NCI-H82 treated with DMSO at 0.1 percent for 48 hours (cell line): ENCODE data around the gene BCL7B.
"Not testable (repeated sequence)": the region's sequence is repeated elsewhere in the genome, so short reads cannot be mapped to it uniquely, and the experiment has no call there.

ENCODE experiments used
- DNase-seq: peaks from one replicate; lab custom pipeline; 2025; ENCODE audit not compliant: unreplicated experiment; lab: John Stamatoyannopoulos, UW

Gene BCL7B

GRCh38 chr7:73536479-73536878 lies 21.0 kb downstream of the BCL7B start:
- no peak for DNase-seq

- DNase-seq = not testable (repeated sequence)
Observed at GRCh38 chr7:73535918-73536317, 21.6 kb downstream of the BCL7B start.

GRCh38 chr7:73533742-73534141 lies 23.7 kb downstream of the BCL7B start:
- no peak for DNase-seq

- DNase-seq = no peak
Observed at GRCh38 chr7:73532224-73532623, 25.3 kb downstream of the BCL7B start.

- no peak for DNase-seq
Observed at GRCh38 chr7:73530800-73531199, 26.7 kb downstream of the BCL7B start.

GRCh38 chr7:73526896-73527821 lies 30.3 kb downstream of the BCL7B start:
- DNase-seq = no peak

- DNase-seq = not testable (repeated sequence)
Observed at GRCh38 chr7:73526158-73526494, 31.4 kb downstream of the BCL7B start.

GRCh38 chr7:73522105-73522872 lies 35.2 kb downstream of the BCL7B start, which contains the start of gene BAZ1B:
Gene BAZ1B (minus strand): TSS chr7:73522293. CDS start chr7:73521933, 360 bp downstream.
- DNase-seq = peak; percentile 95

GRCh38 chr7:73521636-73522104 lies 35.8 kb downstream of the BCL7B start:
- DNase-seq = no peak

- DNase-seq = no peak
Observed at GRCh38 chr7:73520673-73521635, 36.5 kb downstream of the BCL7B start.

GRCh38 chr7:73519867-73520672 lies 37.4 kb downstream of the BCL7B start:
- DNase-seq = no peak

GRCh38 chr7:73518470-73518869 lies 39.0 kb downstream of the BCL7B start:
- DNase-seq = no peak

- no peak for DNase-seq
Observed at GRCh38 chr7:73517241-73517995, 40.1 kb downstream of the BCL7B start.

GRCh38 chr7:73515178-73515577 lies 42.3 kb downstream of the BCL7B start:
- DNase-seq = no peak

- DNase-seq = no peak
Observed at GRCh38 chr7:73512018-73512780, 45.3 kb downstream of the BCL7B start.

GRCh38 chr7:73509463-73509862 lies 48.0 kb downstream of the BCL7B start:
- no peak for DNase-seq

GRCh38 chr7:73507556-73507955 lies 49.9 kb downstream of the BCL7B start:
- DNase-seq = no peak

- no peak for DNase-seq
Observed at GRCh38 chr7:73504920-73505319, 52.6 kb downstream of the BCL7B start.
